Activated T-cell treated with anti-CD3 and anti-CD28 coated beads for 48 hours (primary cell): Measurements from ENCODE around the gene WHRN.

ENCODE experiments used
- DNase-seq: peaks from one replicate; pipeline ENCODE4 v3.0.0-alpha.2; 2020; ENCODE audit warnings: low read depth

WHRN gene

GRCh38 chr9:114491430-114492003 lies 13.8 kb downstream of the WHRN start:
- no peak for DNase-seq

- DNase-seq, result no peak
Observed at GRCh38 chr9:114489928-114490327, 15.3 kb downstream of the WHRN start.

GRCh38 chr9:114488398-114489129 lies 16.7 kb downstream of the WHRN start:
- no peak for DNase-seq

- peak; percentile 35 for DNase-seq
Observed at GRCh38 chr9:114487607-114488300, 17.5 kb downstream of the WHRN start.

GRCh38 chr9:114486205-114486963 lies 18.9 kb downstream of the WHRN start:
- DNase-seq, result no peak

- peak; percentile 35 for DNase-seq
Observed at GRCh38 chr9:114484854-114485443, 20.3 kb downstream of the WHRN start.

- no peak for DNase-seq
Observed at GRCh38 chr9:114484215-114484853, 20.9 kb downstream of the WHRN start.

- no peak for DNase-seq
Observed at GRCh38 chr9:114483499-114483898, 21.8 kb downstream of the WHRN start.

- DNase-seq, result no peak
Observed at GRCh38 chr9:114482593-114482992, 22.7 kb downstream of the WHRN start.

GRCh38 chr9:114481789-114482188 lies 23.5 kb downstream of the WHRN start:
- DNase-seq, result no peak

- no peak for DNase-seq
Observed at GRCh38 chr9:114480746-114481435, 24.4 kb downstream of the WHRN start.

GRCh38 chr9:114478871-114479270 lies 26.4 kb downstream of the WHRN start:
- DNase-seq, result no peak

GRCh38 chr9:114478459-114478858 lies 26.8 kb downstream of the WHRN start:
- no peak for DNase-seq

- DNase-seq, result no peak
Observed at GRCh38 chr9:114477642-114478041, 27.6 kb downstream of the WHRN start.

GRCh38 chr9:114476891-114477469 lies 28.3 kb downstream of the WHRN start:
- no peak for DNase-seq

- no peak for DNase-seq
Observed at GRCh38 chr9:114475412-114476135, 29.7 kb downstream of the WHRN start.

GRCh38 chr9:114474425-114474824 lies 30.8 kb downstream of the WHRN start:
- DNase-seq, result no peak

GRCh38 chr9:114473447-114473801 lies 31.8 kb downstream of the WHRN start:
- no peak for DNase-seq

GRCh38 chr9:114472765-114473446 lies 32.4 kb downstream of the WHRN start:
- no peak for DNase-seq
